Fibroblast of gingiva (primary cell): ENCODE measurements around the gene CGA.

Experiments
- DNase-seq: peaks from one replicate; pipeline ENCODE4 v3.0.0-alpha.2; 2011; ENCODE audit warnings: low read depth

CGA gene

GRCh38 chr6:87088076-87088475, 6.8 kb downstream of the CGA start:
- no peak for DNase-seq

- DNase-seq = no peak
Observed at GRCh38 chr6:87082160-87082721, 12.7 kb downstream of the CGA start.

- peak; percentile 43 for DNase-seq
Observed at GRCh38 chr6:87078983-87079616, 15.8 kb downstream of the CGA start.

GRCh38 chr6:87075168-87075567, 19.7 kb downstream of the CGA start:
- no peak for DNase-seq

- DNase-seq = peak; percentile 13
Observed at GRCh38 chr6:87074101-87074621, 20.7 kb downstream of the CGA start.

GRCh38 chr6:87071683-87072082, 23.2 kb downstream of the CGA start:
- DNase-seq = no peak

- DNase-seq = no peak
Observed at GRCh38 chr6:87070741-87071140, 24.2 kb downstream of the CGA start.

- DNase-seq = no peak
Observed at GRCh38 chr6:87068795-87069194, 26.1 kb downstream of the CGA start.

GRCh38 chr6:87066449-87067333, 28.2 kb downstream of the CGA start:
- DNase-seq = peak; percentile 49

- no peak for DNase-seq
Observed at GRCh38 chr6:87065117-87065516, 29.8 kb downstream of the CGA start.

GRCh38 chr6:87059943-87060342, 35.0 kb downstream of the CGA start:
- no peak for DNase-seq

- DNase-seq = no peak
Observed at GRCh38 chr6:87054143-87054833, 40.6 kb downstream of the CGA start.

GRCh38 chr6:87053312-87053711, 41.6 kb downstream of the CGA start:
- no peak for DNase-seq

GRCh38 chr6:87049779-87050178, 45.1 kb downstream of the CGA start:
- DNase-seq = no peak

- no peak for DNase-seq
Observed at GRCh38 chr6:87045521-87046075, 49.3 kb downstream of the CGA start.

- no peak for DNase-seq
Observed at GRCh38 chr6:87040729-87041128, 54.2 kb downstream of the CGA start.
